OCI-LY3 (cell line): ENCODE measurements around the gene DPY30.

Source experiments
- CTCF ChIP-seq: fragments of 200-600, 300-600 bp; sonication (generic); IDR thresholded peaks from 2 replicates; pipeline ENCODE4 v1.5.1; 2014; ENCODE audit warnings: antibody characterized with exemption, low read length, low read depth
- EZH2phosphoT487 ChIP-seq: fragments of 200-600 bp; shearing (Covaris generic); IDR thresholded peaks from 2 replicates; pipeline ENCODE4 v1.6.1; 2018; ENCODE audit warnings: antibody characterized with exemption, mixed run types, low read depth

- no peak for TF ChIP-seq CTCF
- TF ChIP-seq EZH2phosphoT487: no peak
Measured at GRCh38 chr2:32061973-32062861, 22.6 kb upstream of the DPY30 start.
